ENCODE results near the gene HIVEP3.

DNA sequence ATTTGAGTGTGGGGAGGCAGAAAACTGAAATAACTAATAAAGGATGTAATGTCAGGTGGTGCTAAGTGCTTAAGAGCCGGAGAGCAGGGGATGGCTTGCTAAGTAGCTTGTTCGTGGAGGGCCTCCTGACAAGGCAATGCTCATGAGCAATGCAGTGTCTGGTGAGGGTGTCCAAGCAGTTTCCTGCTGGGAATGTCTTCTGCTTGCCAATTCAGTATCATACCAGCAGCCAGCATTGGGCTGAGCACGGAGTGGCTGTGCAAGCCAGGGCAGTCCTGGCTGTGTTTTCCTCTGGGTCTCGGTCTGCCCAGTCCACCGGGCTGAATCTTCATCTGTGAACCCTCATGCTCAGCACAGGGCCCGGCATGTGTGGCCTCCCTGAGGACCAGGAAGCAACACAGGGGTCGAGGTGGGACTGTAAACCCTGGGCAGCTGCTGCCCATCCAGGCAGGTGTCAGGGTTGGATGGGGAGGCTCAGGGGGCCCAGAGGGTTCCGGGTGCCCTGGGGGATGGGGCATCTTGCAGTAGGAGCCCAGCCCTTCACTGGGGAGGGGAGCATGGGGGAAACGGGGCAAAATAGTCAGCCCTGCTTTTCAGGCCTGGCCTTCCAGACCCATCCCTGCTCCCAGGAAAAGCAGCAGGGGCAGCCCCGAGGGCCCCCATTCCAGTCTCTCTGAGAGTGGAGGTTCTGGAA lies 461.7 kb downstream of the HIVEP3 start:
- TF ChIP-seq, protein P1, sequence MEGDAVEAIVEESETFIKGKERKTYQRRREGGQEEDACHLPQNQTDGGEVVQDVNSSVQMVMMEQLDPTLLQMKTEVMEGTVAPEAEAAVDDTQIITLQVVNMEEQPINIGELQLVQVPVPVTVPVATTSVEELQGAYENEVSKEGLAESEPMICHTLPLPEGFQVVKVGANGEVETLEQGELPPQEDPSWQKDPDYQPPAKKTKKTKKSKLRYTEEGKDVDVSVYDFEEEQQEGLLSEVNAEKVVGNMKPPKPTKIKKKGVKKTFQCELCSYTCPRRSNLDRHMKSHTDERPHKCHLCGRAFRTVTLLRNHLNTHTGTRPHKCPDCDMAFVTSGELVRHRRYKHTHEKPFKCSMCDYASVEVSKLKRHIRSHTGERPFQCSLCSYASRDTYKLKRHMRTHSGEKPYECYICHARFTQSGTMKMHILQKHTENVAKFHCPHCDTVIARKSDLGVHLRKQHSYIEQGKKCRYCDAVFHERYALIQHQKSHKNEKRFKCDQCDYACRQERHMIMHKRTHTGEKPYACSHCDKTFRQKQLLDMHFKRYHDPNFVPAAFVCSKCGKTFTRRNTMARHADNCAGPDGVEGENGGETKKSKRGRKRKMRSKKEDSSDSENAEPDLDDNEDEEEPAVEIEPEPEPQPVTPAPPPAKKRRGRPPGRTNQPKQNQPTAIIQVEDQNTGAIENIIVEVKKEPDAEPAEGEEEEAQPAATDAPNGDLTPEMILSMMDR (optimal IDR thresholded peaks at IDR 0.05 in 1 of 3, IDR thresholded peaks at IDR 0.05 in 1 of 3, conservative IDR thresholded peaks at IDR 0.05 in 1 of 3; ENCODE audit: extremely low read depth in 1 of 3, insufficient read depth in 2 of 3, low read length in 3 of 3) = no peak
- TF ChIP-seq EZH2 (IDR thresholded peaks at IDR 0.05; ENCODE audit: low read length) = no peak

All from keratinocyte (primary cell).